ENCODE measurements around the gene SEPHS2.
"Not testable (repeated sequence)": the region's sequence is repeated elsewhere in the genome, so short reads cannot be mapped to it uniquely, and the experiment has no call there.

Gene SEPHS2

DNA sequence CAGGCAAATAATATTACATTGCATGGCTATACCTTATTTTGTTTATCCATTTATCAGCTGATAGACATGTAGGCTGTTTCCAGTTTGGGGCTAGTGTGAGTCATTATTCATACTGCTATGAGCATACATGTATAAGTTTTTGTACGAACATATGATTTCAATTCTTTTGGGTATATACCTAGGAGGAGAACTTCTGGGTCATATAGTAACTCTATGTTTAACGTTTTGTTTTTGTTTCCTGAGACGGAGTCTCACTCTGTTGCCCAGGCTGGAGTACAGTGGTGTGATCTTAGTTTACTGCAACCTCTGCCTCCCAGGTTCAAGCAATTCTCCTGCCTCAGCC is 24.5 kb upstream of the SEPHS2 start:
- DNase-seq (ENCODE audit: low spot score): no peak

DNA sequence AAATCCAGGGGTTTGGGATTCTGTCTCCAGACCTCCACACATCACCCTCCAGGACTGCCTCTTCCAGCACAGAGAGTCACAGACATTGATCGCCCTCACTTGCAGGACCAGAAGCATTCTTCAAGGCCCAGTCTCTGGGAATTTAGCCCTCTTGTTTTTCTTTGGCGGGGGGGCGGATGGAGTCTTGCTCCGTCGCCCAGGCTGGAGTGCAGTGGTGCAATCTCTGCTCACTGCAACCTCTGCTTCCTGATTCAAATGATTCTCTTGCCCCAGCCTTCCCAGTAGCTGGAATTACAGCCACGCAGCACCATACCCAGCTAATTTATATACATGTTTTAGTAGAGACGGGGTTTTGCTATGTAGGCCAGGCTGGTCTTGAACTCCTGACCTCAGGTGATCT is 18.4 kb upstream of the SEPHS2 start:
- DNase-seq (ENCODE audit: low spot score): no peak

DNA sequence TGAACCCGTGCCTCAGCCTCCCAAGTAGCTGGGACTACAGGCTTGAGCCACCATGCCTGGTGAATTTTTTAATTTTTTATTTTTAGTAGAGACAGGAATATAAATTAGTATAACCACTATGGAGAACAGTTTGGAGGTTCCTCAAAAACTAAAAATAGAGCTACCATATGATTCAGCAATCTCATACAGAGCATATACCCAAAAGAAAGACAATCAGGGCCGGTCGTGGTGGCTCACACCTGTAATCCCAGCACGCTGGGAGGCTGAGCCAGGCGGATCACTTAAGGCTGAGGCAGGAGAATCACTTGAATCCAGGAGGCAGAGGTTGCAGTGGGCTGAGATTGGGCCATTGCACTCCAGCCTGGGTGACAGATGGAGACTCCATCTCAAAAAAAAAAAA is 15.8 kb upstream of the SEPHS2 start:
- not testable (repeated sequence) for DNase-seq (ENCODE audit: low spot score)

DNA sequence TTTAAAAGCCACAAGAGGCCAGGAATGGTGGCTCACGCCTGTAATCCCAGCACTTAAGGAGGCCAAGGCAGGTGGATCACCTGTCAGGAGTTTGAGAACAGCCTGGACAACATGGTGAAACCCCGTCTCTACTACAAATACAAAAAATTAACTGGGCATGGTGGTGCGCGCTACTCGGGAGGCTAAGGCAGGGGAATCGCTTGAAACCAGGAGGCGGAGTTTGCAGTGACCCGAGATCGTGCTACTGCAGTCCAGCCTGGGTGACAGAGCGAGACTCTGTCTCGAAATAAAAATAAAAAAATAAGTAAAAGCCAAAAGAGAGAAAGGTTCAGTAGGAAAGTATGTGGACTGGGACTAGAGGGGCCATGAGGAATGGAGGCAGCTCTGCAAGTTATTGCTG is 13.8 kb upstream of the SEPHS2 start:
- no peak for DNase-seq (ENCODE audit: low spot score)

DNA sequence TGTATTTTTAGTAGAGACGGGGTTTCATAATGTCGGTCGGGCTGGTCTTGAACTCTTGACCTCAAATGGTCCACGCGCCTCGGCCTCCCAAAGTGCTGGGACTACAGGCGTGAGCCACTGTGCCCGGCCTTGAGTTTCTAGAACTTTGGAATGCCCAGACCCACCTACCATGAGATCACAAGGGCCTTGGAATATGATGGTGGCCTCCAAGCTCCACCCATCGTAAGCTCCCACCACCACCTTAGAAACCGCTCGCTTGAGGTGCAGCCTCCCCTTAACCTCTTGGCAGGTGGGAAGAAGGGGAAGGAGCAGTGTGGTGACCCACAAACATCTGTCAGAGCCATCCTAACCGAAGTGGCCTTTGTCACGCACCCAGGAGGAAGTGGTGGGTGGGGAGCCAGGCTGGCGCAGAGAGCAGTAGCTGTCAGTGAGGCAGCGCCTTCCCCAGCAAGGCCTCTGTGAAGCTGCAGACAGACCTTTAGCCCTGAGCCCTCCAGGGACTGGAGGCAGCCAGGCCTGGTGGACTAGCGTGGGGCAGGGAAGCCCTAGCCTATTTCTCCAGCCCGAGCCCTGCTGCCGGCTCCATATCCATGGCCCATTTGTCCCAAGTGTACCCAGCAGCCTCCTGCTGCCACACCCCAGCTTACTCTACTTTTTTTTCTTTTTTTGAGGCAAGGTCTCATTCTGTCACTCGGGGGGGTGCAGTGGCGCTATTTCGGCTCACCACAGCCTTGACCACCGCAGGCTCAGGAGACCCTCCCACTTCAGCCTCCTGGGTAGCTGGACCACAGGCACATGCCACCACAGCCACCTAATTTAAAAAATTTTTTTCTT is 13.1 kb upstream of the SEPHS2 start:
- no peak for DNase-seq (ENCODE audit: low spot score)

DNA sequence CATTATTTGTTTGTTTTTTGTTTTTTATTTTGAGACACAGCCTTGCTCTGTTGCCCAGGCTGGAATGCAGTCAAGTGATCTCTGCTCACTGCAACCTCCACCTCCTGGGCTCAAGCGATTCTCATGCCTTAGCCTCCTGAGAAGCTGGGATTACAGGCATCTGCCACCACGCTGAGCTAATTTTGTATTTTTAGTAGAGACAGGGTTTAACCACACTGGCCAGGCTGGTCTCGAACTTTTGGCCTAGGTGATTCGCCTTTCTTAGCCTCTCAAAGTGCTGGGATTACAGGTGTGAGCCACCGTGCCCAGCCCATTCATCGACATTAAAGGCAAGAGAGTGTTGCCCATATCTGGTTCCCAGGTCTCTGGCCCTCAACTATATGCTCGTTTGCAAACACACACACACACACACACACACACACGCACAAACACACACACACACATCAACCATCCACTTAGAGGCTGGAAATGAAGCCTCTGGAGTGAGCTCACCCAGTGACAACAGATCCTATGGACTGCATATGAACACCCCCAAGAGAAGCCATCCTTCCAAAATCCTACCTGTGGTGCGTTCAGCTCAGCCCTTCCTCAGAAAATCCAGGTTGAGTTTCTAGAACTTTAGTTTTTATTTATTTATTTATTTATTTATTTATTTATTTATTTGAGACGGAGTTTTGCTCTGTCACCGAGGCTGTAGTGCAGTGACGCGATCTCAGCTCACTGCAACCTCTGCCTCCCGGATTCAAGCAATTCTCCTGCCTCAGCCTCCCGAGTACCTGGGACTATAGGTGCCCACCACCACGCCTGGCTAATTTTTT is 12.3 kb upstream of the SEPHS2 start:
- no peak for DNase-seq (ENCODE audit: low spot score)

DNA sequence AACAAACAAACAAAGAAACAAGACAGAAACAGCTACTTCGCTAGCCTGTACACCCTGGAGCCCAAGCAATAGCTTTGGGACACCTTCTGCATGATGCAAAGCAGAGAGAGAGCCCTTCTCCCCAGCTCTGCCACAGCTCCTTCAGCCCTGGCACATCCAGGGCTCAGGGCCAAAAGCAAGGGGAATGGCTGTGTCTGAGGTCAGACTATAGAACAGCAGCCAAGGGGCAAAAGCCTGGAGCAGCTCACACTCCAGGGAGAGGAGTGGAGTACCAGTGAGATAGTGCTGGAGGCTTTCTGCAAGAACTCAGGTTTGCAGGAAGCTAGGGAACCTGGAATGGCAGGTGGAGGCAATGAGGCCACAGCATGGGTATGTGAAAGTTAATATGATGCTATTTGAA is 11.6 kb upstream of the SEPHS2 start:
- no peak for DNase-seq (ENCODE audit: low spot score)

DNA sequence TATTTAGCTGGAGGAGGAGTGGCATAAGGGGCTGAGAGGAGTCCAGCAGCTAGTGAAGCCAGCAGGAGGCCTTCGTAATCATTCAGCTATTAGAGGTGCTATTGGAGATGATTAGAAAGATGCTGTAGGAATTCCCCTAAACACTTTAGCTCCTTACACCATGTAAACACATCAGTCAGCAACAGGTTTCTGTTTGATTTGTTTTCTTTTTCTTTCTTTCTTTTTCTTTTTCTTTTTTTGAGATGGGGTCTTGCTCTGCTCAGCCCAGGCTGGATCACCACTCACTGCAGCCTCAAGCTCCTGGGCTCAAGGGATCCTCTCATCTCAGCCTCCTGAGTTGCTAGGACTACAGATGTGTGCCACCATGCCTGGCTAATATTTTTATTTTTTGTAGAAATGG is 10.6 kb upstream of the SEPHS2 start:
- no peak for DNase-seq (ENCODE audit: low spot score)

DNA sequence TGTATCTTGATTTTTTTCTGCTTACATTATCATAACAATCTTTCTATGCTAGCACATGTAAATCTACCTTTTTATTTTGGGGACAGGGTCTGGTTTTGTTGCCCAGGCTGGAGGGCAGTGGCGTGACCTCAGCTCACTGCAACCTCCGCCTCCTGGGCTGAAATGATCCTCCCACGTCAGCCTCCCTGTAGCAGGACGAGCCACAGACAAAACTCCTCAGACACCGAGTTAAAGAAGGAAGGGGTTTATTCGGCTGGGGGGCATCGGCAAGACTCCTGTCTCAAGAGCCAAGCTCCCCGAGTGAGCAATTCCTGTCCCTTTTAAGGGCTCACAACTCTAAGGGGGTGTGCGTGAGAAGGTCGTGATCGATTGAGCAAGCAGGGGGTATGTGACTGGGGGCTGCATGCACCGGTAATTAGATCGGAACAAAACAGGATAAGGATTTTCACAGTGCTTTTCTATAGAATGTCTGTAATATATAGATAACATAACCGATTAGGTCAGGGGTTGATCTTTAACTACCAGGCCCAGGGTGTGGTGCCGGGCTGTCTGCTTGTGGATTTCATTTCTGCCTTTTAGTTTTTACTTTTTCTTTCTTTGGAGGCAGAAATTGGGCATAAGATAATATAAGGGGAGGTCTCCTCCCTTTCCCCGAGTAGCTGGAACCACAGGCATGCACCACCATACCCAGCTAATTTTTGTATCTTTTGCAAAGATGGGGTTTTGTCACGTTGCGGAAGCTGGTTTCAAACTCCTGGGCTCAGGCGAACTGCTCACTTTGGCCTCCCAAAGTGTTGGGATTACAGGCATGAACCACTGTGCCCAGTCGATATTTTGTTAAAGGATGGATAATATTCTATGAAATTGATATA is 7.3 kb upstream of the SEPHS2 start:
- DNase-seq (ENCODE audit: low spot score): not testable (repeated sequence)

DNA sequence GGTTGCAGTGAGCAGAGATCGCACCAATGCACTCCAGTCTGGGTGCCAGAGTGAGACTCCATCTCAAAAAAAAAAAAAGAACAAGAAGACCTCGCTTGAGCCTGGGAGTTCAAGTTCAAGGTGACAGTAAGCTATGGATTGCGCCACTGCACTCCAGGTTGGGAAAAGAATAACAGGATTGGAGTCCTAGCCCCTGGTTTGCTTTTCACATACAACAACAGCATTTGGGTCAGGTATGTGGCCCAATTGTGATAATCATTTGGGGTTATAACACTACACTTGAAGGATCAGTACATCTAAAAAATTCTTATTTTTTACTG is 3.4 kb upstream of the SEPHS2 start:
- no peak for DNase-seq (ENCODE audit: low spot score)

DNA sequence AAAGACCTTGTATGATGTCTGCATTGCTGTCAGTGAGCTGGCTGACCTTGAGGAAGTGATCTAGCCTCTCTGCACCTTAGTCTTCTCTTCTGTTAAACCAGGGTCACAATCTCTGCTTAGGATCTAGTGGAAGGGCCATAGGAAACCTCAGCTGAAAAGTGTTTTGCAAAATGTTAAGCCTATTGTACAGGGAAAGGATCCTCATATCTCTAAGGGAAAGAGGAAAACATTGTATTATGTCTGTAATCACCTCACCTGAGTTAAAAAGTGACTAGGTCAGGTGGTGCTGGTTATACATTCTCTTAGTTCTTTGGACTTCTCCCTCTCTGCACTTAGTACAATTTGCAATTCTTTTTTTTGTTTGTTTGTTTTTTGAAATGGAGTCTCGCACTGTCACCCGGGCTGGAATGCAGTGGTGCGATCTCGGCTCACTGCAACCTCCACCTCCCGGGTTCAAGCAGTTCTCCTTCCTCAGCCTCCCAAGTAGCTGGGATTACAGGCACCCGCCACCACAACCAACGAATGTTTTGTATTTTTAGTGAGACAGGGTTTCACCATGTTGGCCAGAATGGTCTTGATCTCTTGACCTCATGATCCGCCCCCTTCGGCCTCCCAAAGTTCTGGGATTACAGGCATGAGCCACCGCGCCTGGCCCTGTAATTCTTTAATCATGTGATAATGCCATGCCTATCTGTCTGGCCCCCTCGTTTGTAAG is 2.0 kb upstream of the SEPHS2 start:
- DNase-seq (ENCODE audit: low spot score): no peak

DNA sequence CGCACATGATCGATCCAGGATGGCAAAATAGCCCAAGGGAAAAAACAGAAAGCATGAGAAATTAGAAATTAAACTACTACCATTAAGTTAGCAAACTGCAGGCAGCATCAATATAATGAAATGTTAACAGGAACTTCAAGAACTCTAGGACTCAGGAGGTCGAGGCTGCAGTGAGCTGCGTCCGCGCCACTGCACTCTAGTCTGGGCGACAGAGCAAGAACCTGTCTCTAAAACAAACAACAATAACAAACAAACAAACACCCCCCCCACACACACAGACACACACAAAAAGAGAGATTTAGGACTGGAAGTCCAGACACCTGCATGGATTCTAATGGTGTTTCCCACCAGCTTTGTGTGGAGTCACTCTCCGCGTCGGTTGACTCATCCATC is 525 bp upstream of the SEPHS2 start:
- no peak for DNase-seq (ENCODE audit: low spot score)

DNA sequence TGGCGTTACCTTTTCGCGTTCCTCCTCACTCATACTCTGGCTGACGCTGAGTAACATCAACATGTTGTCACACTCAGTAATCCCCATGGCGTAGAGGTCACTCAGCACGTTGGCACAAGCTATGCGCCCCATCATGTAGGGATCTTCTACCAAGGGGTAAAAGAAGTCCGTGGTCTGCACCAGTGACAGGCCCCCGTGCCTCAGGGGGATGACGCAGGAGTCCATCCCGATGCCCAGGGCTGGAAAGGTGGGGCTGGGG is 596 bp downstream of the SEPHS2 start:
- no peak for DNase-seq (ENCODE audit: low spot score)

DNA sequence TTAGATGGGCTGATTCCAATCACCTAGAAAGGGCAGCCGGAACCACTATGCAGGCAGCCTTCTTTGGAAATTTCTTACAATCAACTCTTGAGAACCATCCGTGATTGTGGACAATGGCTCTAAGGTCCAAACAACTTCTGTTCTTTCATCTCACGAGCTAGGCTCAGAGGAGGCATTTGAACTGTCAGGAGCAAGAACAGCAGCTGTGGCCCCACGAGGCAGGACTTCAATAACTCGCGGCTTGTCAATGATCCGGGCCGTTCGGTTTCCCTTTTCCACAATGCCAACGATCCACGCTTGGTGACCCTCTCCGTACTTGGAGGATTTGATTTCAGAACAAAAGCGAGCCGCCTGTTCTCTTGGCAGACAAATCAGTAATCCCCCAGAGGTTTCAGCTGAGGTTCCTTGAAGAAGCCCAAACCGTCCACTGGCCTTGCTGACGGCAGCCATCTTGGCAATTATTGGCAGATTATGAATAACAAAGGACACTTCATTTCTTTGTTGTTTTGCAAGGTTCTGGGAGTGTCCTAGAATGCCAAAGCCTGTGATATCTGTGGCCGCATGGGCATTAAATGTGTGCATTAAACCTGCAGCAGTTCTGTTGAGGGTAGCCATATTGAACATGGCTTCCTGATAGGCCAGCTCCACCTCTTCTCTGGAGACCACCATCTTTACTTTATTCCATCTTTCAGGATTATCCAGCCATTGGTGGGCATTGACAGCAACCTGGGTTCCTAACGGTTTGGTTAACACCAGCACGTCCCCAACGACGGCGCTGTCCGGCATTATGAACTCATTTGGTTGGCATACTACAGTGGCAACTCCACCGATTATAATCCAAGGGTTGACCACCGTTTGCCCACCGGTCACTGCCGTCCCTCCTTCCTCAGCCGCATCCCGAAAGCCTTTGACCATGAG is 1.2 kb downstream of the SEPHS2 start:
- DNase-seq (ENCODE audit: low spot score): no peak

DNA sequence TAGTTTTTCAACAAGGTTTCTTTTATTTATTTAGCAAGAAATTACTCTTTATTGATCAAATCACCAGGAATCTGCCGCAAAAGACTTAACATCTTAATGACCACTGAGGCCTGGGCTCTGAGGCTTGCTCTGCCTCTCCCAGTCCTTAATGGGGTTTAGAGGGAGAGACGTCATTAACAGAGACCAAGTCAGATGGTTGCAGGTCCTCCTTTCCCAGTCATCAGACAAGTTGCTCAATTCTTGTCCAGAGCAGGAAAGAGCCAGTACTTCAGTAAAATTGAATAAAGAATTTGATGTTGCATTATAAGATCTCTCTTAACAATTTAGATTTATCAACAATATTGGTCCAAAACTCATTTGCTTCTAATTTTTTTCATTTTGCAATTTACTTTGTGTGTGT is 2.0 kb downstream of the SEPHS2 start:
- DNase-seq (ENCODE audit: low spot score): no peak

DNA sequence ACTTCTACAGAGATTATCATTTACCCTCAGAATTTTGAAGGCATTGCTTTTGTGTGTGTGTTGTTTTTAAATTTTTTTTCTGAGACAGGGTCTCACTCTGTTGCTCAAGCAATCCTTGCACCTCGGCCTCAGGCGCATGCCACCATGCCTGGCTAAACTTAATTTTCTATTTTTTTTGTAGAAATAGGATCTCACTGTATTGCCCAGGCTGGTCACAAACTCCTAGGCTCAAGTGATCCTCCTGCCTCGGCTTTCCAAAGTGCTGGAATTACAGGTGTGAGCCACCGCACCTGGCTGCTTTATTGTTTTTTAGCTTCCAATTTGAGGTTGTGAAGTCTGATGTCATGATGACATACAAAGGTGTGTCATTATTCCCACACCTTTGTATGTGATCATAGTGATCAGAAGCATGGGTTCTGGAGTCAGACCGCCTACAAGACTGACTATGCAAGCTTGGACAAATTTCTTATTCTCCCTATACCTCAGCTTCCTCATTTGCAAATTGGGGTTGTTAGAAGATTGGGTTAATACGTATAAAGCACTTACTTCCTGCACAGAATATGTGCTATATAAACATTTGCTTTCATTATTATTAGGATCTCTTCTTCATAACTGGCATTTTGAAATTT is 5.8 kb downstream of the SEPHS2 start:
- no peak for DNase-seq (ENCODE audit: low spot score)

DNA sequence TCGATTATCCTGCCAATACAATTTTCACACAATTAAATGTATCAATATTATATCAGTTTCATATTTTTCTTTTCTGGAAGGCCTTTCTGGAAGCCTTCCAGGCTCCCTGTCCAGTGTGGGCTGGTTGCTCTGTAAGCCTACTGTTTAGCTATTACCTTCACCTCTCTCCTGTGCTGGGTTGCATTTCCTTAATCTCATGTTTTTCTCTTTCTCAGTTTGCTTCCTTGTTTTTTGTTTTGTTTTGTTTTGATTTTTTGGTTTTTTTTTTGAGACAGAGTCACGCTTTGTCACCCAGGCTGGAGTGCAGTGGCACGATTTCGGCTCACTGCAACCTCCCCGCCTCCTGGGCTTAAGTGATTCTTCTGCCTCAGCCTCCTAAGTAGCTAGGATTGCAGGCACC is 6.8 kb downstream of the SEPHS2 start:
- no peak for DNase-seq (ENCODE audit: low spot score)

DNA sequence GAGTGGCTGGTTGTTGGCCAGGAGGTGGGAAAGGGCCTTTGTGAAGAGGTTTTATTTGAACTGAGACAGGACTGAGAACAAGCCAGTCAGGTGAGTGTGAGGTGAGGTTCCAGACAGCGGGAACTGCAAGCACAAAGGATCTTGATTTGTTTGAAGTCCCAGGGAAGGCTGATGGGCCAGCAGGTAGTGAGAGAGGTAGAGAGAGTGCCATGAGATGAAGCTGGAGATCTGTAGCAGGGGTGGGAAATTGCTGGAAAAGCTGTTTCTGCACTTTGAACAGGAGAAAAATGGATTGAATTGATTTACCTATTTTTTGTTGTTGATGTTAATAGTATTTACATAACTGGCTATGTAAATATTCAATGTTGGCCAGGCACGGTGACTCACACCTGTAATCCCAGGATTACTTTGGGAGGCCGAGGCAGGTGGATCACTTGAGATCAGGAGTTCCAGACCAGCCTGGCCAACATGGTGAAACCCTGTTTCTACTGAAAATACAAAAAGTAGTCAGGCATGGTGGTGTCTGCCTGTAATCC is 8.1 kb downstream of the SEPHS2 start:
- no peak for DNase-seq (ENCODE audit: low spot score)

DNA sequence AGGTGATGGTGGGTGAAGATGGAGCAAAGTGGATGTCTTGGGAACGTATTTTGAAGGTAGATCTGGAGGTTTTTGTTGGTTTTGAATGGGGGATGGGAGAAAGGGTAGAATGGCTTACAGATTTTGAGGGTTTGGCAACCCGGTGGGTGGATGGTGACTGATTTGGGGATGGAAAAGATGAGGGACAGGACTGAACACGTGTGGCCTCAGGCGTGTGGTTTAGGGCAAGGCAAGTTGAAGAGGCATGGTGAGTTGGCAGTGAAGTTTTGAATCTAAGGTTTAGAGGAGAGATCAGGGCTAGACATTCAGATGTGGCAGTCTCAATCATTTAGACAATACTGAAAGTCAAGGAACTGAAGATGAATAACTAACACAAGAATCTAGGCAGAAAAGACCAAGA is 10.8 kb downstream of the SEPHS2 start:
- no peak for DNase-seq (ENCODE audit: low spot score)

DNA sequence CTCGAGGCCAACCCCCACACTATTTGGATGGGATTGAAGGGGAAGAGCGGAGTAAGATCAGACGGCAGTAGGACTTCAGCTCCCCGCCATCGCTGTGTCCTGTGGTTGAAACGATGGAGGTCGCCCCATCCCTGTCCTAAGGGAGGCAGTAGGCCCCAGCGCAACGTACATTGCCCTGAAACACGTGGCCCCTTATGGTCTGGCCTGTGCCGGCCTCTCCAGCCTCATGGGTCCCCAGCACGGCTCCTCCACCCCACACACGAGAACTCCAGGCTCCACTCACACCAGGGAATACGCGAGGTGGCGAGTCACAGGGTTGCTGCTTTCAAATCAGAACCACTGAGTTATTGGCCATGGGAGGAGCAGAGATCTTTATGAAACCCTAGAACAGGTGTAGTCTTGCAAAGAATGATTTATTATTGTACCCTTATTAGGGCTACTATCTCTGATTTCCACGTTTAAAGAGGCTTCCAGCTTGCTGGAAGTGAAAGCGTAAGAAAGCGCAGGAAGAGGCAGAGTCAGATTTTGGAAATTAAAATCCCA is 15.2 kb downstream of the SEPHS2 start:
- DNase-seq (ENCODE audit: low spot score): no peak

Measured in AG08396 (cell line).